ENCODE data around the gene ATXN7L3B.

ATXN7L3B gene

GRCh38 chr12:74581439-74581838 is 43.8 kb downstream of the ATXN7L3B start:
- DNase-seq (ENCODE audit: low read depth): no peak
- no peak overlapping the region for H3K4me3 ChIP-seq (ENCODE audit: low read depth, low read length)
- no peak for TF ChIP-seq CTCF (IDR thresholded peaks at IDR 0.05; ENCODE audit: insufficient read depth, low read depth, low read length, missing control alignments)

GRCh38 chr12:74584483-74585062 is 46.9 kb downstream of the ATXN7L3B start:
- no peak for TF ChIP-seq CTCF (IDR thresholded peaks at IDR 0.05; ENCODE audit: insufficient read depth, low read depth, low read length, missing control alignments)
- no peak for DNase-seq (ENCODE audit: low read depth)
- no peak overlapping the region for H3K4me3 ChIP-seq (ENCODE audit: low read depth, low read length)

- no peak for TF ChIP-seq CTCF (IDR thresholded peaks at IDR 0.05; ENCODE audit: insufficient read depth, low read depth, low read length, missing control alignments)
- no peak for DNase-seq (ENCODE audit: low read depth)
- no peak overlapping the region for H3K4me3 ChIP-seq (ENCODE audit: low read depth, low read length)
Observed at GRCh38 chr12:74586251-74586650, 48.6 kb downstream of the ATXN7L3B start.
